HG03521 (cell line): Measurements from ENCODE around the gene SYNE2.
"Not testable (repeated sequence)": the region's sequence is repeated elsewhere in the genome, so short reads cannot be mapped to it uniquely, and the experiment has no call there.

ENCODE experiments used
- ATAC-seq: cut with Tn5 transposase; IDR thresholded peaks from one replicate; pipeline ENCODE4 v1.9.1; 2021; ENCODE audit warnings: mild to moderate bottlenecking, moderate library complexity; ENCODE audit not compliant: unreplicated experiment

SYNE2 gene

GRCh38 chr14:63852817-63853731 is at the start of gene SYNE2:
TSS of gene SYNE2 (plus strand) at chr14:63853004. CDS start at chr14:63909149, 56,145 bp downstream.
- ATAC-seq: peak; percentile 85

GRCh38 chr14:63803221-63803791 is 49.5 kb upstream of the SYNE2 start:
- ATAC-seq: not testable (repeated sequence)

GRCh38 chr14:63806064-63806463 is 46.7 kb upstream of the SYNE2 start:
- ATAC-seq: not testable (repeated sequence)

- not testable (repeated sequence) for ATAC-seq
These were observed 41.1 kb upstream of the SYNE2 start for GRCh38 chr14:63811692-63812091.

GRCh38 chr14:63833728-63834127 is 19.1 kb upstream of the SYNE2 start:
- no peak for ATAC-seq

GRCh38 chr14:63840981-63841380 is 11.8 kb upstream of the SYNE2 start:
- ATAC-seq: no peak

GRCh38 chr14:63843796-63844195 is 9.0 kb upstream of the SYNE2 start:
- no peak for ATAC-seq

GRCh38 chr14:63848890-63849289 is 3.9 kb upstream of the SYNE2 start:
- no peak for ATAC-seq

GRCh38 chr14:63852271-63852816 is 460 bp upstream of the SYNE2 start:
- no peak for ATAC-seq

- peak; percentile 27 for ATAC-seq
These were observed 1.1 kb downstream of the SYNE2 start for GRCh38 chr14:63853831-63854293.

- no peak for ATAC-seq
These were observed 1.5 kb downstream of the SYNE2 start for GRCh38 chr14:63854330-63854729.

GRCh38 chr14:63855281-63855680 is 2.5 kb downstream of the SYNE2 start:
- ATAC-seq: no peak

GRCh38 chr14:63857466-63858030 is 4.7 kb downstream of the SYNE2 start:
- ATAC-seq: no peak

GRCh38 chr14:63860146-63860545 is 7.3 kb downstream of the SYNE2 start:
- no peak for ATAC-seq

- ATAC-seq: no peak
These were observed 9.4 kb downstream of the SYNE2 start for GRCh38 chr14:63862163-63862562.

GRCh38 chr14:63863004-63863403 is 10.2 kb downstream of the SYNE2 start:
- no peak for ATAC-seq

- ATAC-seq: peak; percentile 31
These were observed 12.0 kb downstream of the SYNE2 start for GRCh38 chr14:63864775-63865174.

GRCh38 chr14:63867933-63868921 is 15.4 kb downstream of the SYNE2 start:
- ATAC-seq: no peak

GRCh38 chr14:63869940-63870752 is 17.3 kb downstream of the SYNE2 start:
- peak; percentile 43 for ATAC-seq

GRCh38 chr14:63870753-63871037 is 17.9 kb downstream of the SYNE2 start:
- ATAC-seq: not testable (repeated sequence)
